Breast epithelium (tissue), 3 donors: ENCODE measurements around the gene SFMBT1.

Experiments used
- CTCF ChIP-seq, 3 donors: fragments of 450-650 bp; IDR thresholded peaks; one replicate each; pipeline ENCODE4 v1.5.1; 2016 to 2017; ENCODE audit warnings: antibody characterized with exemption in 3 of 3, mild to moderate bottlenecking in 3 of 3, moderate library complexity in 3 of 3
- POLR2AphosphoS5 ChIP-seq, 3 donors: sonication (generic); formaldehyde crosslinking; IDR thresholded peaks; one replicate each; pipeline ENCODE4 v1.6.1; 2017; ENCODE audit warnings: antibody characterized with exemption in 3 of 3

GRCh38 chr3:52904000-52904399 is 141.9 kb downstream of the SFMBT1 start:
- TF ChIP-seq CTCF (IDR thresholded peaks at IDR 0.05) (no peak), POLR2AphosphoS5 (IDR thresholded peaks at IDR 0.05) (no peak)
